MM.1S (cell line): ENCODE data around the gene DAND5.

Source experiments
- DNase-seq: peaks from one replicate; pipeline ENCODE4 v3.0.0-alpha.2; 2015
- H2AFZ ChIP-seq: fragments of 300-600 bp; sonication (generic); 2 replicates; pipeline ENCODE4 v1.6.0; 2016; ENCODE audit warnings: antibody characterized with exemption, low read length
- H3F3A ChIP-seq: fragments of 300-600 bp; sonication (generic); 2 replicates; pipeline ENCODE4 v1.6.1; 2016; ENCODE audit warnings: mild to moderate bottlenecking, antibody characterized with exemption, low read length, moderate library complexity, mixed read lengths; ENCODE audit not compliant: insufficient read depth
- H3K27ac ChIP-seq: fragments of 300-600 bp; sonication (generic); 2 replicates; pipeline ENCODE4 v1.5.1; 2016; ENCODE audit warnings: mild to moderate bottlenecking, low read length
- H3K27me3 ChIP-seq: fragments of 300-600 bp; sonication (generic); replicated peaks from 2 replicates; pipeline ENCODE4 v1.6.0; 2016; ENCODE audit warnings: low read length; ENCODE audit not compliant: insufficient read depth
- H3K36me3 ChIP-seq: fragments of 300-600 bp; sonication (generic); replicated peaks from 2 replicates; pipeline ENCODE4 v1.6.1; 2016; ENCODE audit warnings: mild to moderate bottlenecking, low read length, mixed read lengths; ENCODE audit not compliant: insufficient read depth
- H3K4me1 ChIP-seq: fragments of 300-600 bp; sonication (generic); 2 replicates; pipeline ENCODE4 v1.6.1; 2016; ENCODE audit warnings: low read length, mixed read lengths
- H3K4me2 ChIP-seq: fragments of 300-600 bp; sonication (generic); 2 replicates; pipeline ENCODE4 v1.6.0; 2016; ENCODE audit warnings: low read depth, low read length
- H3K4me3 ChIP-seq: fragments of 300-600 bp; sonication (generic); 2 replicates; pipeline ENCODE4 v1.5.1; 2016; ENCODE audit warnings: low read length, mixed read lengths
- H3K79me2 ChIP-seq: fragments of 300-600 bp; sonication (generic); 2 replicates; pipeline ENCODE4 v1.6.1; 2016; ENCODE audit warnings: mixed run types, low read length, mixed read lengths
- H3K9ac ChIP-seq: fragments of 300-600 bp; sonication (generic); 2 replicates; pipeline ENCODE4 v1.6.1; 2016; ENCODE audit warnings: low read length, mixed read lengths
- H3K9me2 ChIP-seq: fragments of 300-600 bp; sonication (generic); replicated peaks from 2 replicates; pipeline ENCODE4 v1.6.1; 2016; ENCODE audit warnings: mild to moderate bottlenecking, low read length, mixed read lengths; ENCODE audit not compliant: insufficient read depth
- H3K9me3 ChIP-seq: fragments of 300-600 bp; sonication (generic); replicated peaks from 2 replicates; pipeline ENCODE4 v1.6.1; 2016; ENCODE audit warnings: mild to moderate bottlenecking, low read length, mixed read lengths; ENCODE audit not compliant: insufficient read depth
- H4K20me1 ChIP-seq: fragments of 300-600 bp; sonication (generic); 2 replicates; pipeline ENCODE4 v1.6.1; 2016; ENCODE audit warnings: mild to moderate bottlenecking, low read length, moderate library complexity, mixed read lengths; ENCODE audit not compliant: insufficient read depth
- EZH2 ChIP-seq: fragments of 300-600 bp; sonication (generic); optimal IDR thresholded peaks from 2 replicates; pipeline ENCODE3; 2017; ENCODE audit warnings: low read depth, mild to moderate bottlenecking, antibody characterized with exemption, low read length, mixed read lengths
- EZH2phosphoT487 ChIP-seq: fragments of 300-600 bp; sonication (generic); IDR thresholded peaks from 2 replicates; pipeline ENCODE4 v1.6.1; 2018; ENCODE audit warnings: antibody characterized with exemption, low read length
- TF ChIP-seq, protein P1 (sequence below): fragments of 300-600 bp; sonication (generic); IDR thresholded peaks from 2 replicates; pipeline ENCODE4 v1.5.1; 2016; ENCODE audit warnings: antibody characterized with exemption, low read length, mixed read lengths

The DAND5 gene

GRCh38 chr19:13014101-13014920 is 44.9 kb downstream of the DAND5 start:
- no peaks in the 10 kb centered on the region for H3K9me3 ChIP-seq
- peaks cover 87% of the 10 kb centered on the region for H3K27me3 ChIP-seq
- H3K4me1 ChIP-seq = no peaks in the 10 kb centered on the region
- H3K79me2 ChIP-seq = no peaks in the 10 kb centered on the region
- no peak overlapping the region for H3K27ac ChIP-seq
- TF ChIP-seq, protein P1, sequence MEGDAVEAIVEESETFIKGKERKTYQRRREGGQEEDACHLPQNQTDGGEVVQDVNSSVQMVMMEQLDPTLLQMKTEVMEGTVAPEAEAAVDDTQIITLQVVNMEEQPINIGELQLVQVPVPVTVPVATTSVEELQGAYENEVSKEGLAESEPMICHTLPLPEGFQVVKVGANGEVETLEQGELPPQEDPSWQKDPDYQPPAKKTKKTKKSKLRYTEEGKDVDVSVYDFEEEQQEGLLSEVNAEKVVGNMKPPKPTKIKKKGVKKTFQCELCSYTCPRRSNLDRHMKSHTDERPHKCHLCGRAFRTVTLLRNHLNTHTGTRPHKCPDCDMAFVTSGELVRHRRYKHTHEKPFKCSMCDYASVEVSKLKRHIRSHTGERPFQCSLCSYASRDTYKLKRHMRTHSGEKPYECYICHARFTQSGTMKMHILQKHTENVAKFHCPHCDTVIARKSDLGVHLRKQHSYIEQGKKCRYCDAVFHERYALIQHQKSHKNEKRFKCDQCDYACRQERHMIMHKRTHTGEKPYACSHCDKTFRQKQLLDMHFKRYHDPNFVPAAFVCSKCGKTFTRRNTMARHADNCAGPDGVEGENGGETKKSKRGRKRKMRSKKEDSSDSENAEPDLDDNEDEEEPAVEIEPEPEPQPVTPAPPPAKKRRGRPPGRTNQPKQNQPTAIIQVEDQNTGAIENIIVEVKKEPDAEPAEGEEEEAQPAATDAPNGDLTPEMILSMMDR = no peak
- no peak for TF ChIP-seq EZH2
- DNase-seq = no peak
- H2AFZ ChIP-seq = no peak overlapping the region
- no peak overlapping the region for H3K4me2 ChIP-seq
- no peaks in the 10 kb centered on the region for H4K20me1 ChIP-seq
- H3K9me2 ChIP-seq = no peaks in the 10 kb centered on the region
- H3K9ac ChIP-seq = no peak overlapping the region
- H3K4me3 ChIP-seq = no peak overlapping the region
- H3K36me3 ChIP-seq = no peaks in the 10 kb centered on the region
- no peaks in the 10 kb centered on the region for H3F3A ChIP-seq

- no peaks in the 10 kb centered on the region for H3F3A ChIP-seq
- DNase-seq = no peak
- H3K4me3 ChIP-seq = no peak overlapping the region
- H4K20me1 ChIP-seq = no peaks in the 10 kb centered on the region
- no peaks in the 10 kb centered on the region for H3K9me2 ChIP-seq
- TF ChIP-seq EZH2 (no peak), EZH2phosphoT487 (no peak)
- TF ChIP-seq, protein P1 = no peak
- H3K79me2 ChIP-seq = no peaks in the 10 kb centered on the region
- peaks cover 83% of the 10 kb centered on the region for H3K27me3 ChIP-seq
- no peak overlapping the region for H2AFZ ChIP-seq
- no peak overlapping the region for H3K9ac ChIP-seq
- H3K4me1 ChIP-seq = no peaks in the 10 kb centered on the region
- H3K27ac ChIP-seq = no peak overlapping the region
- no peaks in the 10 kb centered on the region for H3K9me3 ChIP-seq
- no peak overlapping the region for H3K4me2 ChIP-seq
- H3K36me3 ChIP-seq = no peaks in the 10 kb centered on the region
Measured at GRCh38 chr19:13014921-13015280, 45.5 kb downstream of the DAND5 start.

GRCh38 chr19:13015361-13016223 is 46.2 kb downstream of the DAND5 start:
- Histone ChIP-seq H3K36me3 (no peaks in the 10 kb centered on the region), H3K9ac (no peak overlapping the region), H3K9me2 (no peaks in the 10 kb centered on the region), H3K27ac (no peak overlapping the region), H2AFZ (no peak overlapping the region), H3K27me3 (peaks cover 81% of the 10 kb centered on the region), H3K4me1 (no peaks in the 10 kb centered on the region), H3F3A (no peaks in the 10 kb centered on the region), H3K9me3 (no peaks in the 10 kb centered on the region), H3K4me3 (no peak overlapping the region), H3K79me2 (no peaks in the 10 kb centered on the region), H3K4me2 (no peak overlapping the region), H4K20me1 (no peaks in the 10 kb centered on the region)
- TF ChIP-seq EZH2 = no peak
- no peak for DNase-seq
